Mucosa of descending colon (tissue), 3 donors: Measurements from ENCODE around the gene IRX6. TPM values are rescaled to one million over a fixed set of nuclear protein-coding genes. Genes with fewer than 3 reads are reported as not detected.

Experiments used
- ATAC-seq: fragments of 200-7000 bp; cut with Tn5 transposase; one replicate; pipeline ENCODE4 v1.9.1; 2020; ENCODE audit warnings: mild to moderate bottlenecking, moderate library complexity
- DNase-seq, 3 donors: peaks; one replicate each; pipeline ENCODE4 v3.0.0-alpha.2; 2020
- H3K36me3 ChIP-seq: fragments of 200-600 bp; one replicate; pipeline ENCODE4 v1.8.0; 2021; ENCODE audit warnings: low read depth, mild to moderate bottlenecking
- H3K4me1 ChIP-seq: fragments of 200-600 bp; one replicate; pipeline ENCODE4 v1.8.0; 2021; ENCODE audit warnings: low read depth, mild to moderate bottlenecking
- H3K4me3 ChIP-seq: fragments of 200-600 bp; one replicate; pipeline ENCODE4 v1.8.0; 2021; ENCODE audit warnings: mild to moderate bottlenecking
- H3K9me3 ChIP-seq: fragments of 200-600 bp; one replicate; pipeline ENCODE4 v1.8.0; 2021; ENCODE audit warnings: mild to moderate bottlenecking
- intact Hi-C, 2 donors: fragments of 100-400 bp; cut with DNase I in 1 of 2; cut with micrococcal nuclease in 1 of 2; formaldehyde crosslinking; loops; one replicate each; pipeline versions ENCODE4 v1.11.0 to v1.11.1; 2022; cut with DNase I, micrococcal nuclease
- total RNA-seq, 3 donors: library from RNA; stranded (reverse); fragmentation: NEBNext Ultra II Directional in 2 of 3; extraction: Animal tissue kit (Norgen Biotek cat#: 25700) in 2 of 3; gene quantifications; one replicate each; pipeline versions ENCODE4 v1.2.1 to v1.2.4, GENCODE V29; 2021 to 2023
- TF ChIP-seq, protein P1 (sequence below): fragments of 200-600 bp; IDR thresholded peaks from one replicate; pipeline ENCODE4 v1.8.0; 2022; ENCODE audit warnings: antibody characterized with exemption, mild to moderate bottlenecking
- donor health status: DM: no; HTN: no; CAD: no; lungs with moderate emphysema.
- donor health status: DM: no; HTN: no; CAD: no.
- donor health status: DM: no; HTN: yes; CAD: no.

The IRX6 gene
- total RNA-seq, 3 donors from 2014 or later, result 0.13 TPM; not detected in 2

DNA sequence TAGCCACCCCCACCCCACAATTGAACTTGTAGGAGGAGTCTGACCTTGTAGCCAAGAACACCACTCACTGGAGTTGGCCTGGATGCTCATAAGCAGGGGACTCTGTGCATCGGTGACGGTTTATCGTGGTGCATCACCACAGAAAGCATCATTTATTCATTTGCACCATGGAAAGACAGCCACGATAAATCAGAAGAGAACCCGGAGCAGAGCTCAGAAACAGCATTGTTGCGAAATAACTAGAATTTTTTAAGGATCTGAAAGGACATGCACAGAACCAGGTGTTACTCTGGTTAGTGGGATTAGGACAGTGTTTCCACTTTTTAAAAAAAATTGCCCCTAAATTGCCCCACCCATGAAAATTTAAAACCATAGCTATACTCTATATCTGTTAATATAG, 44.4 kb upstream of the IRX6 start:
- TF ChIP-seq, protein P1, sequence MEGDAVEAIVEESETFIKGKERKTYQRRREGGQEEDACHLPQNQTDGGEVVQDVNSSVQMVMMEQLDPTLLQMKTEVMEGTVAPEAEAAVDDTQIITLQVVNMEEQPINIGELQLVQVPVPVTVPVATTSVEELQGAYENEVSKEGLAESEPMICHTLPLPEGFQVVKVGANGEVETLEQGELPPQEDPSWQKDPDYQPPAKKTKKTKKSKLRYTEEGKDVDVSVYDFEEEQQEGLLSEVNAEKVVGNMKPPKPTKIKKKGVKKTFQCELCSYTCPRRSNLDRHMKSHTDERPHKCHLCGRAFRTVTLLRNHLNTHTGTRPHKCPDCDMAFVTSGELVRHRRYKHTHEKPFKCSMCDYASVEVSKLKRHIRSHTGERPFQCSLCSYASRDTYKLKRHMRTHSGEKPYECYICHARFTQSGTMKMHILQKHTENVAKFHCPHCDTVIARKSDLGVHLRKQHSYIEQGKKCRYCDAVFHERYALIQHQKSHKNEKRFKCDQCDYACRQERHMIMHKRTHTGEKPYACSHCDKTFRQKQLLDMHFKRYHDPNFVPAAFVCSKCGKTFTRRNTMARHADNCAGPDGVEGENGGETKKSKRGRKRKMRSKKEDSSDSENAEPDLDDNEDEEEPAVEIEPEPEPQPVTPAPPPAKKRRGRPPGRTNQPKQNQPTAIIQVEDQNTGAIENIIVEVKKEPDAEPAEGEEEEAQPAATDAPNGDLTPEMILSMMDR, result no peak
- H3K4me3 ChIP-seq, result no peak overlapping the region
- ATAC-seq, result no peak
- H3K4me1 ChIP-seq, result no peaks in the 10 kb centered on the region
- intact Hi-C loops, result no loop called here
- H3K9me3 ChIP-seq, result no peaks in the 10 kb centered on the region
- DNase-seq, result no peak
- no peaks in the 10 kb centered on the region for H3K36me3 ChIP-seq

GRCh38 chr16:55280587-55280986, 43.4 kb upstream of the IRX6 start:
- ATAC-seq (no peak), DNase-seq (no peak)
- Histone ChIP-seq H3K4me1 (no peaks in the 10 kb centered on the region), H3K4me3 (no peak overlapping the region), H3K9me3 (no peaks in the 10 kb centered on the region), H3K36me3 (no peaks in the 10 kb centered on the region)
- TF ChIP-seq, protein P1, result no peak
- intact Hi-C loops, result no loop called here

DNA sequence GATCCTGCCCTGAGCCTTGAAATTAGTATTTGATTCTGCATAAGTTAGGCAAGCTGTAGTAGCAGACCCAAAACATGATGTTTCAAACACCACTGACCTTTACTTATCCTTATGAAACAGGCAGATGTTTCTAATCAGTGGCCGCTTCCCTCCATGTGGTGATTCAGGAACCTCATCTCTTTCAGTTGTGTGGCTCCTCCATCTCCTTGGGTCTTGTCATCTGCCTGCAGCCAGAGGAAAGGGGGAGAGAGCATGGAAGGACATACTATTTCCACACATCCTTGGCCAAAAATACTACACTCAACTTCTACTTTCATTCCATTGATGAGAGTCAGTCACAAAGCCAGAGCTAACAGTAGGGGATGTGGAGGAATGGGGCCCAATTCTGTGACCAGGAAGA, 41.6 kb upstream of the IRX6 start:
- TF ChIP-seq, protein P1, result no peak
- H3K4me1 ChIP-seq, result no peaks in the 10 kb centered on the region
- H3K4me3 ChIP-seq, result no peak overlapping the region
- intact Hi-C loops, result no loop called here
- H3K36me3 ChIP-seq, result no peaks in the 10 kb centered on the region
- no peak for DNase-seq
- no peak for ATAC-seq
- peaks cover under 1% of the 10 kb centered on the region for H3K9me3 ChIP-seq

- intact Hi-C loops, result no loop called here
- DNase-seq (no peak), ATAC-seq (no peak)
- Histone ChIP-seq H3K4me3 (no peak overlapping the region), H3K4me1 (no peaks in the 10 kb centered on the region), H3K9me3 (peaks cover 5% of the 10 kb centered on the region), H3K36me3 (no peaks in the 10 kb centered on the region)
- TF ChIP-seq, protein P1, result no peak
These were observed 39.9 kb upstream of the IRX6 start for GRCh38 chr16:55283812-55284717.

- no peak for ATAC-seq
- H3K9me3 ChIP-seq, result peaks cover 5% of the 10 kb centered on the region
- no peak for DNase-seq
- no peaks in the 10 kb centered on the region for H3K36me3 ChIP-seq
- intact Hi-C loops, result no loop called here
- no peak overlapping the region for H3K4me3 ChIP-seq
- H3K4me1 ChIP-seq, result no peaks in the 10 kb centered on the region
- TF ChIP-seq, protein P1, result no peak
These were observed 39.3 kb upstream of the IRX6 start for GRCh38 chr16:55284718-55285099.
